ENCODE measurements around the gene SLC7A11.

DNA sequence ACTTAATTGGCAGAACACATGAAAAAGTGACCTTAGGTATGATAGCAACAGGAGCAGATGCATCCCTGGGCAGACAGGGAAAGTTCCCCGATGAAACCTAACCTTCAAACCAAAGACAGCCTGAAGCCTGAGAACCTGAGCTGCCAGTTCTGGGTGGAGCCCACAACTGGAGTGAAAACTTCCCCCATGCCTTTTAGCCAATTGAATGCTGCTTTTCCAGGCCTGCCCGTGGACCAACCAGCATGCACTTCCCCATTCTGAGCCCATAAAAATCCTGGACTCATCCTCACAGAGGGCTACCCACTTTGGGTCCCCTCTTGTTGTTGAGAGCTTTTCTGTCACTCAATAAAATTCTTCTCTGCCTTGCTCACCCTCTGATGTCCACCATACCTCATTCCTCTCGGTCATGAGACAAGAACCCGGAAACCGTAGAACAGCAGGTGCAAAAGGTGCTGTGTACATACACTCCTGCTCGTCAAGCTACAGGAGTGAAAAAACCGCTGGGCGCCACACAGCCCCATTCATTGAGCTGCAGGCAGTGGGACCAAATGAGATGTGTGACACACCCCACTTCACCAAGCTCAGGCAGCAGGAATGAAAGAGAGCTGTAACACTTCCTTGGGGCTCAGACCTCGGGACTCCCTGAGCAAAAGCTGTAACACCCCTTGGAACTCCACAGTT lies 13.9 kb upstream of the SLC7A11 start:
- TF ChIP-seq, protein P1, sequence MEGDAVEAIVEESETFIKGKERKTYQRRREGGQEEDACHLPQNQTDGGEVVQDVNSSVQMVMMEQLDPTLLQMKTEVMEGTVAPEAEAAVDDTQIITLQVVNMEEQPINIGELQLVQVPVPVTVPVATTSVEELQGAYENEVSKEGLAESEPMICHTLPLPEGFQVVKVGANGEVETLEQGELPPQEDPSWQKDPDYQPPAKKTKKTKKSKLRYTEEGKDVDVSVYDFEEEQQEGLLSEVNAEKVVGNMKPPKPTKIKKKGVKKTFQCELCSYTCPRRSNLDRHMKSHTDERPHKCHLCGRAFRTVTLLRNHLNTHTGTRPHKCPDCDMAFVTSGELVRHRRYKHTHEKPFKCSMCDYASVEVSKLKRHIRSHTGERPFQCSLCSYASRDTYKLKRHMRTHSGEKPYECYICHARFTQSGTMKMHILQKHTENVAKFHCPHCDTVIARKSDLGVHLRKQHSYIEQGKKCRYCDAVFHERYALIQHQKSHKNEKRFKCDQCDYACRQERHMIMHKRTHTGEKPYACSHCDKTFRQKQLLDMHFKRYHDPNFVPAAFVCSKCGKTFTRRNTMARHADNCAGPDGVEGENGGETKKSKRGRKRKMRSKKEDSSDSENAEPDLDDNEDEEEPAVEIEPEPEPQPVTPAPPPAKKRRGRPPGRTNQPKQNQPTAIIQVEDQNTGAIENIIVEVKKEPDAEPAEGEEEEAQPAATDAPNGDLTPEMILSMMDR (IDR thresholded peaks at IDR 0.05; ENCODE audit: poor library complexity, severe bottlenecking) = no peak
- TF ChIP-seq EP300 (conservative IDR thresholded peaks at IDR 0.05; ENCODE audit: poor library complexity, severe bottlenecking) (no peak), SMC3 (conservative IDR thresholded peaks at IDR 0.05; ENCODE audit: poor library complexity) (no peak), POLR2AphosphoS5 (IDR thresholded peaks at IDR 0.05) (no peak), EZH2 (IDR thresholded peaks at IDR 0.05; ENCODE audit: borderline replicate concordance, insufficient read depth, low read length, poor library complexity, severe bottlenecking) (no peak), TAF1 (IDR thresholded peaks at IDR 0.05; ENCODE audit: low read depth) (no peak)
